GM18907 (cell line): ENCODE data around the gene TTLL11.

Experiments used
- ATAC-seq: cut with Tn5 transposase; IDR thresholded peaks from one replicate; pipeline ENCODE4 v1.9.1; 2021; ENCODE audit warnings: mild to moderate bottlenecking, moderate library complexity; ENCODE audit not compliant: unreplicated experiment

The TTLL11 gene

DNA sequence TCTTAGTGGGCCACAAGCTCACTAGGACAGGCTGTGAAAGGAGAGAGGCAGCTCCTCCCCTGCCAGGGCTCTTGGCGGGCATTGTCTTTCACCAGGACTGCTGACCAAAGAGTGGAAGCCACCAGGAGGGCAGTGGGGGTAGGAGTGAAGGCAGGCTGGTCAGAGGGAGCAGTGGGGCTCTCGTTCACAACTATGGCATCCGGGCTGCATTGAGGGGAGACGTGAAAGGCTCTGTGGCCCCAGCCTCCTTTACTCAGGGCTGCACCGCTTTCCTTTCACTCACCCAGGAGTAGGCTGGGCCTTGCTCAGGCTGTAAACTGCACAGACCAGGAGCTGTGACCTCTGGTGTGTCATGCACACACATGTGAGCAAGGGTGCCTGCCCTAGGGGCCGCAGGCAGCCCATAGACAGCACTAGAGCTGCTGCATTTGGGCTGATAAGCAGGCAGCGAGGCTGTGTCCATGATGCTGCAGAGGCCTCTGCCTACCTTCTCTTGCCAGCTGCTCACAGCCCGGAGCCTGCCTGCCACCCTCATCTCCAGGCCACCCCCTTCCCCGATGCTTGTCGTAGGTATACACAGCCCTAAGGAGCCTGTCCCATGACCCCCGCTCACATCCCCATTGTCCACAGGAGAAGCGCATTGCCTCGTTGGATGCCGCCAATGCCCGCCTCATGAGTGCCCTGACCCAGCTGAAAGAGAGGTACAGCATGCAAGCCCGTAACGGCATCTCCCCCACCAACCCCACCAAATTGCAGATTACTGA is 311.2 kb downstream of the TTLL11 start:
- no peak for ATAC-seq

DNA sequence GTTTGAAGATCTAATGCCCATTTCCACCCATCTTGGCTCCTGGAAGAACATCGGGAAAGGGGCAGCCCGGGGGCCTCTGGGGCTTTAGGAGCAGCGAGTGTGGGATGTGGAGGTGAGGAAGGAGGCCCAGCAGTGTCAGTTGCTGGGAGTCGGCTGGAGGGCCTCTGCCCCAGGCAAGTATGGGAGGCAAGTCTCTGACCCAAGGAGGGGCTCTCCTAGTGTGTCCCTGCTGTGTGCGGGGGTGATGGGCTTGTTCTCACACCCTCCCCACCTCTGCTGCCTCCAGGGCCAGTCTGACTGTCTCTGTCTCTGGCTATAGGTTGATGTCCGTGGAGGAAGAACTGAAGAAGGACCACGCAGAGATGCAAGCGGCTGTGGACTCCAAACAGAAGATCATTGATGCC is 312.0 kb downstream of the TTLL11 start:
- ATAC-seq, result no peak

DNA sequence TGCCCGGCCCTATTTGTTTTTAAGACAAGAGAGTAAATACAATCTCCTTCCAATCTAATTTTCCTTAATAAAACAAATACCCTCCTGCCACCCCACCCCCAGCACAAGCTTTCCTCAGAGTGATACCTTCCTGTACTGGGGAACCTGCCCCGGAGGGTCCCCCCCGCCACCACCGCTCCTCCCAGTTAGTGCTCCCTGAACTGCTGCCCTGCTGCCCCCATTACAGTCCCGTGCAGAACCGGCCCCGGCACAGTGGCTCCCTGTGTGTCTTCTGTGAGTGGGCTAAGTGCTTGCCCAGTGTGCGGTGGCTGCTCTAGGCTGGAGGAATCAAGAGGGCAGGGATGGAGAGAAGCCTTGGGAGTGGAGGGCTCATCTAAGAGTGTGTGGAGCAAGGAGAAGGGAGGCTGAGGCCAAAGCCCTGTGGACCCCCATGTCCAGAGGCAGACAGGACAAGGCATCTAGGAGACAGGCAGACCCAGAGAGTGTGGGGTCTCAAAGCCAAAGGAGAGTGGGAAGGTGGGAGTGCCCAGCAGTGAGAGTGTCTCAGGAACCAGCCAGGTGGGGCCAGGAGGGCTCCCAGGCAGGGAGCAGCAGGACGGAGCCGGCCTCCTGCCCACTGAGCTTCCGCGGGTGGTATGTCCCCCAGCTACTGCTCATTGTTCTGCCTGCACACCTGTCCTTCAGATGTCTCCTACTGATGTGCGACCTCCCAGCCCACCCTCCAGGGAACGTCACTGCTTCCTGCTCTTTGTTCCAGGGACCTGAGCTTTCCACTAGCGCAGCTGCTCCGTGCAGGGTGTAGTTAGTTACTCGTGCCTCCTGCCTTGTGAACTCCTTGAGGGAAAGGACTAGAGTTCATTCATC is 312.7 kb downstream of the TTLL11 start:
- no peak for ATAC-seq

DNA sequence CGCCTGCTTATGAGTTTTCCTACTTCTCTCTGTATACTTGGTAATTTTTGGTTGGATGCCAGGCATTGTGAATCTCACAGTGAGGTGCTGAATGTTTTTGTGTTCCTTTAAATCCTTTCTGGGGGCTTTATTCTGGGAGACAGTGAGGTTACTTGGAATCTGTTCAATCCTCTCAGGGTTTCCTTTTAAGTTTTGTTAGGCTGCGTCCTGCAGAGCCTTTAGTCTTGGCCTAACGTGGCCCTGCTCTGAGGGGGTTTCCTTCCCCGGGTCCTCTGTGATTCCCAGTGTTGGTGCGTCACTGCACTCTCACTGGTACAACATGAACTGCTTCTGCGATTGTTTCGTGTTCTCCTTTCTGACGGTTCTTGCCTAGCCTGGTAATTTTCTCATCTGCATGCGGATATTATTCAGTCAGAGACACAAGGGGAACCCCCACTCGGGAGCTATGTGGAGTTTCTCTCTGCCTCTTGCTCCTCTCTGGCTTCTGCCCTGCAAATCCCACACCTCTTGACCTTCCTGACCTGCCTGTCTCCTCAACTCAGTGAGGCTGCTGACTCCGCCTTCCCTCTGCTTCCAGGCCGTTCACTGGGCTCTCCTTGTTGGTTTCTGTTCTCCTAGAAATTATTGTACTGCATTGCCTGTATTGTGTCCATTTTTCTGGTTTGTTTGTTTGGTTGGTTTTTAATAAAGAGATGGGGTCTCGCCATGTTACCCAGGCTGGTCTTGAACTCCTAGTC is 313.6 kb downstream of the TTLL11 start:
- no peak for ATAC-seq

DNA sequence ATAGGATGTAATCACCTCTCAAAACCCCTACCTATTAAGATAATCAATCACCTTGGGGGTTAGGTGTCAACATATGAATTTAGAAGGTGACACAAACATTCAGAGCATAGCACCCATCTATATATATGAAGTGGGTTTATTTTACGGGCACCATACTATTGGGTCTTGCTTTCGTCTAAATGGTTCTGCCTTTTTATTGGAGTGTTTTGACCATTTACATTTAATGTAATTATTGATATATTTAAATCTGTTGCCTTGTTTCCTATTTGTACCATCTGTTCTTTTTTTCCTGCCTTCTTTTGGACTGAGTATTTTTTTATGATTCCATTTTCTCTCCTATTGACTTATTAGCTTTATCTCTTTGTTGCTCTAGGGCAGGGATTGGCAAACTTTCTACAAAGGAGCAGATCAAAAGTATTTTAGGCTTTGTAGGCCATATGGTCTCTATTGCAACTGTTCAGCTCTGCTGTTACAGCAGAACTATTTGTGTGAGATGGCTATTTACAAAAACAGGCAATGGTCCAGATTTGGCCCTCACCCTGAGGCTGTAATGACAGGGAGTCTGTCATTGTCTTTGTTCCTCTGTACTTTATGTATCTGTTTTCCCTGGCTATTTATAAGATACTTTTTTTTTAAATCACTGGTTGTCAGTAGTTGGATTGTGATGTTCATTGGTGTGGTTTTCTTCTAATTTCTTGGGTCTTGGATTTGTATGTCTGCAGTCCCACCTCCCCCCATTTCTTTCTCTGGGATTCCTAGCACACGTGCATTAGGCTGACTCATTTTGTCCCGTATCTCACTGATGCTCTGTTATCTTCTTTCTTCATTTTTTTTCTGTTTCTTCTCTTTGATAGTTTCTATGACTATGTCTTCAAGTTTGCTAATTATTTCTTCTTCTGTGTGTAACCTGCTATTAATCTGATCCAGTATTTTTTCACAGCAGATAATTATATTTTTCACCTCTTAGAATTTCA is 314.6 kb downstream of the TTLL11 start:
- ATAC-seq, result no peak

DNA sequence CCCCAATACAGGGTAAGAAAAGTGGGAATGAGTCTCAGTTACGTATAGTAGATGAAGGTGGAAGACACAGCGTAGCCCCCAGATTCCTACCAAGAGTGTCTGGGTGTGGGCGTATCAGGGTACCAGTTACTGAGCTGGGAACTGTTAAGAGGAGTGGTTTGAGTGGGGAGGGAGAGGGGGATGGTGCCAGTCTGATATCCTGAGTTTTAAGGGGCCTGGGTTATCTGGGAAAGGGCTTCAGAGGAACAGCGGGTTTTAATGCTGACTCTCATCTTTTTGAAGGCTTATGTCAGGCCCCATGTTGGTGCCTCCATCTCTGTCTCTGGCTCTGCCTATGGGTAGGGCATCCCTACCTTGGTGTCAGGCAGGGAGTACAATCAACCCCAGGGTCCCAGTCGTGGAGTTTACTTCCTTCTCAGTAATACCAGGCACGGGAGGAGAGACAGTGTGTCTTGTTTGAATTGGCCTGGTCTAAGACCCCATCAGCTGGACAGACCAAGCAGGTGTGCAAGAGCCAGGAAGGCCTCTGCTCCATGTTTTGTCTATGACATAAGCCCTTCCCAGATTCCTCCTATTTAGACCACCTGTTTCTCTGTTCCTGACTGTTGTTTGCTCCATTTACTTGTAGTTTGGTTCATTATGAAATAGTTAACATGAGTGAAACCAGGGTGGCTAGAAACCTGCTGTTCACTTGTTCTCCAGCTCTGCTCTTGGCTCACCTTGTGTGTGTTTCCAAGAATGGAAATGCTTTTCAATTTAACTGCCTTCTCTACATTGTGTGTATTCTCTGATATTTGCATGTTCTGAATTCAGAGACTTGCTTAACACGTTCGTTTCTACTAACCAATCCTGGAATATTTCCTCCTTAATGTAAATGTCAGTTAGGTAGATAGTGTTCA is 316.1 kb downstream of the TTLL11 start:
- ATAC-seq, result no peak

DNA sequence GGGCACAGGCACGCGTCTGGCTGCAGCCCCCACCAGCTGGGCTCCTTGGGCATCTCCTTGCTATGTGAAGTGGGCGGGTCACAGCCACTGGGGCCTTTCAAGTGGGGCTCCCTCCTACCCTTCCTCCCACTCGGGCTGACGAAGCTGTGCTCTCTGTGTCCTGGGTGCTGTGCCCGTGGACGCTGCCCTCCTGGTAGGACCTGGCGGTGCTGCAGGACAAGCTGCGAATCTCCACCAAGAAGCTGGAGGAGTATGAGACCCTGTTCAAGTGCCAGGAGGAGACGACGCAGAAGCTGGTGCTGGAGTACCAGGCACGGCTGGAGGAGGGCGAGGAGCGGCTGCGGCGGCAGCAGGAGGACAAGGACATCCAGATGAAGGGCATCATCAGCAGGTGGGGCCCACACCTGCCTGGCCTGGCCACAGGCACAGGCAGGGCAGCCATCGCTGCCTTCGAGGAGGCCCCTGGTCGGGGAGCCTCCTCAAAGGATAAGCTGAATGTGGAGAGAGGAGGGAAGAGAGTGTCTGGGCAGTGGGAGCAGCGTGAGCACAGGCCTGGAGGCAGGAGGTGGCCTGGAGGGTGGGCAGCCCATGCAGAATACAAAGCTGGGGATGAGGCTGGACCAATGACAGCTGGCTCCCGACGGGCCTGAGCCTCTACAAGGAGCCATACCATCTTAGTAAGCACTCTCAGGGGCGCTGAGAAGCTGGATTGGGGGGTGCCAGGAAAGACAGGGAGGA is 316.9 kb downstream of the TTLL11 start:
- no peak for ATAC-seq

DNA sequence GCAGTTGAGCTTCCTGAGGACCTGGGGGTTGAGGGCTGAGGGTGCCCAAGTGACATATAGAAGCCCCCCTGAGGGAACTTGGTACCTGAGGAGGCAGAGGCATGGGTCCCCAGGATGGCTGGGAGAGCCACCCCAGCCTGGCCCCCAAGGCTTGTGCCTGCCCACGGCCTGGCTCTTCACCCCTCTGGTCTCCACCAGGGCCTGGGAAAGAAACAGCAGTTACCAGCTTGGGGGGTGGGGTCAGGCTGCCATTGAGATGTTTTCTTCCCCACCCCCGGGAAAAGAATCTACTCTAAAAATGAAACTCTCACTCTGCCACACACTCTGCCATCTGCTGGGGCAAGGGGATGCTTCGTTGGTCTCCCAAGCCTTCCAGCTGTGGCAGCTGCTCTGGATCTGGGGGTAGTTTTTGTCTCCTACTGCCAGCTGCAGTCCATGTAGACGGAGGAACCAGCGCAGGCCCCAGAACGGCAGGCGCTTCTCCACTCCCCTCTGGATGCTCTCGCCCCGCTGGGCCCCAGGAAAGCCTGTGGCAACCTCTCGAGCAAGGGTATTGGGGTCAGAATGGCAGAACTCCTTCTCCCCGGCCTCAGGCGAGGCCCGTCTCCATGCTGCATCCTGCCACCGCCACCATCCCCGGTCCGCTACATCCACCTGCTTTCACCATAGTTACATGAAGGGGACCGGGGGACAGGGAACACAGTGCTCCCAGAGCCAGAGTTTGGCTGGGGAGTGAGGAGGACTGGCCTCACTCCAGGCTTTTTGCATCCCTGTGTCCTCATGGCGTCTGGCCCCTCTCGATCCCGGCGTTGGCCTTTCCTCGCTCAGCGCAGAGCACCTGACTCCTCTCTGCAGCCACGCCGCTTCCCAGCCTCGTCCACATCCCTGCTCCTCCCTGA is 318.1 kb downstream of the TTLL11 start:
- no peak for ATAC-seq

DNA sequence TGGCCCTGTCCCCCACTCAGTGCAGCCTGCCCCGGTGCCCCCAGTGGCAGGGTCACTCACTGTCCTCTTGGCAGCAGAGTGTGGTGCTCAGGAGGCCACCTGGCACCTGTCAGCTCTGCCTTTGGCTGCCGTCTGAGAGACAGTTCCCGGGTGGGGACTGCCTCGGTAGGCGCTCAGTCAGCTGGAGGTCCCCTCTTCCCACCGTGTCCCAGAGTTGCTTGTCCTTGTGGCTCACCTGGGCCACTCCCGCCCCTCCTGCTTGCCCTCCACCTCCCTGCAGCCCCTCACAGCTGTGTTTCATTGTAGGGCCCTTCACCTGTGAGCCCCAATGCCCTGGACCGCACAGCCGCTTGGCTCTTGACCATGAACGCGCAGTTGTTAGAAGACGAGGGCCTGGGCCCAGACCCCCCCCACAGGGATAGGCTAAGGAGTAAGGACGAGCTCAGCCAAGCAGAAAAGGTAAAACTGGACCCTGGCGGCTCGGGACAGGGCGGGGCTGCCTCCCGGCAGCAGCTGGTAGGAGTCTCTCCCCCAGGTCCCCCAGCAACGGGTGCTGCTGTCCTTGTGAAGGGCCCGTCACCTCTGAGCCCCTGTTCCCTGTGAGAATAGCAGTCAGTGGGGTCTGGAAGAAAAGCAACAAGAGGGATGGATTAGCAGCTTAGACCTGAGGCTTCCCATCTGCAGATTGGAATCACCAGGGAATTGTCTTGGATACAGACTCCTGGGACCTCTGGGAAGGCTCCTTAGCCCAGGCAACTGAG is 319.0 kb downstream of the TTLL11 start:
- ATAC-seq, result no peak

DNA sequence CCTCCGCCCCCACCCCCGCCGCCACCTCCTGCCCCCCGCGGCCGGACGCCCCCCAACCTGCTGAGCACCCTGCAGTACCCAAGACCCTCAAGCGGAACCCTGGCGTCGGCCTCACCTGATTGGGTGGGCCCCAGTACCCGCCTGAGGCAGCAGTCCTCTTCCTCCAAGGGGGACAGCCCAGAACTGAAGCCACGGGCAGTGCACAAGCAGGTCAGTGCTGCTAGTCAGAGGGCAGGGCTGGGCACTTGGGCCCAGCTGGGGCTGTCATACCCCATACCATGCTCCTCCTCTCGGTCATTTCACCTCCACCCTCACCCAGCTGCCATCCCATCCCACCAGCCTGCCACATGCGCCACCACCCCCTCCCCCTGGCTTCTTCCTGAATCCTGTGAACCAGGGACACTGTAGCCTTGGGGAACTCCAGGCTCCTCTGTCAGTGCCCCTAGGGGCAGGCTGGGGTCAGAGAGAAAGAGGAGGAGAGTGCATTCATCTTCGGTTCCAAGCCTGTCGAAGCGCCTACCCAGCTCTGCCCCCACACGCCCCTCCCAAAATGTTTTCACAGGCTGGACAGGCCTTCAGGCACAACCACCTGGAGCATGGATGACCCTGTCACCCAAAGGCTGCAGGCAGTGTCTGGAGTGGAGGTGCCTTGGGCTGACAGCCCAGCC is 319.7 kb downstream of the TTLL11 start:
- no peak for ATAC-seq

DNA sequence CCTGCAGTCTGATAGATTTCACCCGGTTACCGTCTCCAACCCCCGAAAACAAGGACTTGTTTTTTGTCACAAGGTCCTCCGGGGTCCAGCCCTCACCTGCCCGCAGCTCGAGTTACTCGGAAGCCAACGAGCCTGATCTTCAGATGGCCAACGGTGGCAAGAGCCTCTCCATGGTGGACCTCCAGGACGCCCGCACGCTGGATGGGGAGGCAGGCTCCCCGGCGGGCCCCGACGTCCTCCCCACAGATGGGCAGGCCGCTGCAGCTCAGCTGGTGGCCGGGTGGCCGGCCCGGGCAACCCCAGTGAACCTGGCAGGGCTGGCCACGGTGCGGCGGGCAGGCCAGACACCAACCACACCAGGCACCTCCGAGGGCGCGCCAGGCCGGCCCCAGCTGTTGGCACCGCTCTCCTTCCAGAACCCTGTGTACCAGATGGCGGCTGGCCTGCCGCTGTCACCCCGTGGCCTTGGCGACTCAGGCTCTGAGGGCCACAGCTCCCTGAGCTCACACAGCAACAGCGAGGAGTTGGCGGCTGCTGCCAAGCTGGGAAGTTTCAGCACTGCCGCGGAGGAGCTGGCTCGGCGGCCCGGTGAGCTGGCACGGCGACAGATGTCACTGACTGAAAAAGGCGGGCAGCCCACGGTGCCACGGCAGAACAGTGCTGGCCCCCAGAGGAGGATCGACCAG is 320.4 kb downstream of the TTLL11 start:
- ATAC-seq, result no peak
